A549 (cell line): ENCODE measurements around the gene TCF25. TPM values are rescaled to one million over a fixed set of nuclear protein-coding genes. Genes with fewer than 3 reads are reported as not detected.

ENCODE experiments used
- ATAC-seq, 2 experiments: fragments of 200-7000 bp in 1 of 2; fragments of >200 bp in 1 of 2; cut with Nextera tagmentation in 1 of 2; cut with Tn5 transposase in 1 of 2; 3 replicates each; pipeline versions ENCODE4 v1.8.0 to v1.9.1; 2018 to 2020; ENCODE audit warnings: mild to moderate bottlenecking in 1 of 2, moderate library complexity in 1 of 2
- CTCF ChIA-PET: fragments of 300-600 bp; sonication (Branson Sonifier 250); formaldehyde crosslinking; extraction: SDS; loops from one replicate; lab custom pipeline; 2021; ENCODE audit warnings: antibody characterized with exemption, inconsistent platforms; lab: Yijun Ruan, JAX
- POLR2A ChIA-PET: fragments of 350-600 bp; formaldehyde crosslinking; extraction: SDS; loops from one replicate; lab custom pipeline; 2021; ENCODE audit warnings: antibody characterized with exemption, inconsistent platforms; lab: Yijun Ruan, JAX
- DNase-seq, 2 experiments: peaks; one replicate each; pipeline versions ENCODE4 v3.0.0 to v3.0.0-alpha.2; 2011 to 2016; ENCODE audit warnings: low read depth in 1 of 2, low spot score in 1 of 2
- FAIRE-seq: peaks from 2 replicates; lab custom pipeline; 2011; peaks lifted over from hg19 to GRCh38; lab: Jason Lieb, UNC
- H3K27ac ChIP-seq, 2 experiments: fragments of >200 bp; sonication (Bioruptor Twin); formaldehyde crosslinking; 3 replicates each; pipeline ENCODE4 v1.5.1; 2016 to 2017
- H3K4me1 ChIP-seq: fragments of >200 bp; sonication (Bioruptor Twin); formaldehyde crosslinking; 3 replicates; pipeline ENCODE4 v1.6.1; 2016
- H3K4me2 ChIP-seq: fragments of >200 bp; sonication (Bioruptor Twin); formaldehyde crosslinking; 3 replicates; pipeline ENCODE4 v1.6.1; 2016
- H3K4me3 ChIP-seq: fragments of >200 bp; sonication (Bioruptor Twin); formaldehyde crosslinking; 3 replicates; pipeline ENCODE4 v1.5.1; 2016
- H3K9me3 ChIP-seq: fragments of >200 bp; sonication (Bioruptor Twin); formaldehyde crosslinking; 3 replicates; pipeline ENCODE4 v1.6.1; 2016
- ATOH8 ChIP-seq: fragments of 250-450 bp; sonication (Bioruptor Pico); IDR thresholded peaks from 2 replicates; pipeline ENCODE4 v1.5.0; 2020; ENCODE audit warnings: low read depth, mild to moderate bottlenecking, moderate library complexity
- CBX8 ChIP-seq: fragments of 200-600 bp; sonication (generic); IDR thresholded peaks from 2 replicates; pipeline ENCODE4 v1.6.1; 2016
- CTCF ChIP-seq: fragments of >200 bp; sonication (Bioruptor Twin); formaldehyde crosslinking; IDR thresholded peaks from 3 replicates; pipeline ENCODE4 v1.5.1; 2016
- EHF ChIP-seq: fragments of 250-450 bp; sonication (Bioruptor Pico); IDR thresholded peaks from 2 replicates; pipeline ENCODE4 v1.5.0; 2020; ENCODE audit warnings: mild to moderate bottlenecking
- EHMT2 ChIP-seq: fragments of 200-600 bp; sonication (generic); IDR thresholded peaks from 2 replicates; pipeline ENCODE4 v1.6.1; 2016; ENCODE audit warnings: antibody characterized with exemption, low read depth, mild to moderate bottlenecking, moderate library complexity
- ELK1 ChIP-seq: fragments of 150-350 bp; IDR thresholded peaks from 2 replicates; pipeline ENCODE4 v1.6.1; 2014; ENCODE audit warnings: low read depth, mild to moderate bottlenecking, low read length
- ESRRA ChIP-seq: fragments of 150-350 bp; IDR thresholded peaks from 2 replicates; pipeline ENCODE4 v1.6.1; 2014; ENCODE audit warnings: mild to moderate bottlenecking, low read length, borderline replicate concordance
- FOSL2 ChIP-seq, 2 experiments: fragments of 450-650 bp in 1 of 2; fragments of >200 bp in 1 of 2; sonication (Bioruptor Twin) in 1 of 2; formaldehyde crosslinking; IDR thresholded peaks; 2 replicates each; pipeline versions ENCODE4 v1.5.0 to v1.6.1; 2016 to 2020; ENCODE audit warnings: mild to moderate bottlenecking in 1 of 2, moderate library complexity in 1 of 2
- GATA3 ChIP-seq: IDR thresholded peaks from 2 replicates; pipeline ENCODE4 v1.6.1; 2012; ENCODE audit warnings: borderline replicate concordance
- HMGXB4 ChIP-seq: fragments of 250-450 bp; sonication (Bioruptor Pico); IDR thresholded peaks from 2 replicates; pipeline ENCODE4 v1.5.0; 2021; ENCODE audit warnings: mild to moderate bottlenecking, moderate library complexity, borderline replicate concordance
- HOXA7 ChIP-seq: fragments of 250-450 bp; sonication (Bioruptor Pico); IDR thresholded peaks from 2 replicates; pipeline ENCODE4 v1.5.0; 2020; ENCODE audit warnings: mild to moderate bottlenecking, moderate library complexity
- KDM1A ChIP-seq: fragments of 200-600 bp; sonication (generic); IDR thresholded peaks from 2 replicates; pipeline ENCODE4 v1.6.1; 2016; ENCODE audit warnings: low read depth, mild to moderate bottlenecking
- KDM5A ChIP-seq: fragments of 200-600 bp; sonication (generic); IDR thresholded peaks from 2 replicates; pipeline ENCODE4 v1.6.1; 2016; ENCODE audit warnings: antibody characterized with exemption, mild to moderate bottlenecking
- MYC ChIP-seq: IDR thresholded peaks from 2 replicates; pipeline ENCODE4 v1.6.1; 2012; ENCODE audit warnings: mild to moderate bottlenecking, inconsistent platforms, low read length, improper control_type of control experiment, borderline replicate concordance
- NPAS2 ChIP-seq: fragments of 250-450 bp; sonication (Bioruptor Pico); IDR thresholded peaks from 2 replicates; pipeline ENCODE4 v1.8.0; 2022; ENCODE audit warnings: mild to moderate bottlenecking, moderate library complexity, borderline replicate concordance
- NR3C1 ChIP-seq: fragments of >200 bp; sonication (Bioruptor Twin); formaldehyde crosslinking; IDR thresholded peaks from 3 replicates; pipeline ENCODE4 v1.6.1; 2017
- PBX3 ChIP-seq: IDR thresholded peaks from 2 replicates; pipeline ENCODE4 v1.6.1; 2012
- PHF8 ChIP-seq: fragments of 200-600 bp; sonication (generic); IDR thresholded peaks from 2 replicates; pipeline ENCODE4 v1.6.1; 2016; ENCODE audit warnings: low read depth, mild to moderate bottlenecking, antibody characterized with exemption, moderate library complexity, borderline replicate concordance
- RARB ChIP-seq: fragments of 250-450 bp; sonication (Bioruptor Pico); IDR thresholded peaks from 2 replicates; pipeline ENCODE4 v1.8.0; 2021; ENCODE audit warnings: mild to moderate bottlenecking, moderate library complexity
- TFCP2L1 ChIP-seq: fragments of 250-450 bp; sonication (Bioruptor Pico); IDR thresholded peaks from 2 replicates; pipeline ENCODE4 v1.5.0; 2021; ENCODE audit warnings: mild to moderate bottlenecking
- WGBS: methylation state at CpG from one replicate; pipeline ENCODE4 v1.1.6; 2017; ENCODE audit errors: missing lambda C conversion rate; 5-methylcytosine and 5-hydroxymethylcytosine counted together
- polyA plus RNA-seq, 4 experiments: library from polyadenylated mRNA; depleted of rRNA in 3 of 4; stranded (reverse); fragments of >200 nt; fragmentation: RNase III in 1 of 4; extraction: RNeasy Plus Mini Kit Qiagen cat#74134 plus additional on column Dnase treatment in 1 of 4; gene quantifications; 2 replicates in 3 of 4; 3 replicates in 1 of 4; pipeline ENCODE4 v1.2.3, GENCODE V29; 2011 to 2017

Gene TCF25
- polyA plus RNA-seq, 2 of the 4 experiments (the other 2 are of a cell fraction): 125 TPM

GRCh38 chr16:89843409-89844350, 29.7 kb upstream of the TCF25 start:
- H3K4me3 ChIP-seq: no peak overlapping the region
- ATAC-seq (no peak), FAIRE-seq (no peak), DNase-seq (no peak)
- no peak overlapping the region for H3K27ac ChIP-seq
- 76% methylated on average over 19 of the region's 20 CpGs for WGBS
- ChIA-PET CTCF (interaction anchor here (1.0 to 5.5 kb wide), 6 partner anchors 11 to 103 kb away, joined by 3 to 31 read pairs (median 4); no protein-coding TSS in a partner anchor), POLR2A (no interaction called here)
- H3K4me2 ChIP-seq: no peak overlapping the region
- no peak for TF ChIP-seq PHF8
- TF ChIP-seq HMGXB4 (CRISPR knock-in tag): no peak
- TF ChIP-seq PBX3: no peak
- no peak for TF ChIP-seq ELK1
- no peak for TF ChIP-seq CBX8
- TF ChIP-seq EHF: no peak
- no peak for TF ChIP-seq RARB (CRISPR knock-in tag)
- TF ChIP-seq NR3C1: no peak
- TF ChIP-seq FOSL2 (IDR thresholded peaks at IDR 0.05): no peak
- no peak for TF ChIP-seq FOSL2 (CRISPR knock-in tag; IDR thresholded peaks at IDR 0.05)
- no peak for TF ChIP-seq TFCP2L1 (CRISPR knock-in tag)
- TF ChIP-seq EHMT2: no peak
- TF ChIP-seq ATOH8 (CRISPR knock-in tag): no peak
- no peaks in the 10 kb centered on the region for H3K4me1 ChIP-seq
- no peaks in the 10 kb centered on the region for H3K9me3 ChIP-seq

- FAIRE-seq: no peak
- POLR2A ChIA-PET: no interaction called here
- Histone ChIP-seq H3K27ac (no peak overlapping the region), H3K4me2 (no peak overlapping the region)
- no peak for ATAC-seq
- TF ChIP-seq HOXA7 (CRISPR knock-in tag) (no peak), NPAS2 (CRISPR knock-in tag) (no peak)
- TF ChIP-seq, all 56 proteins: peak for 0
- H3K4me3 ChIP-seq: no peak overlapping the region
- no peaks in the 10 kb centered on the region for H3K9me3 ChIP-seq
- DNase-seq: no peak
- 73% methylated on average over 13 of the region's 13 CpGs for WGBS
- CTCF ChIA-PET: interaction anchor here (0.9 to 5.5 kb wide), 2 partner anchors 16 to 65 kb away, joined by 4 to 31 read pairs; no protein-coding TSS in a partner anchor
- no peaks in the 10 kb centered on the region for H3K4me1 ChIP-seq
These were observed 28.6 kb upstream of the TCF25 start for GRCh38 chr16:89844739-89845339.

- Histone ChIP-seq H3K27ac (no peak overlapping the region), H3K4me2 (no peak overlapping the region), H3K9me3 (no peaks in the 10 kb centered on the region), H3K4me3 (no peak overlapping the region), H3K4me1 (no peaks in the 10 kb centered on the region)
- FAIRE-seq (no peak), ATAC-seq (no peak), DNase-seq (no peak)
- ChIA-PET POLR2A (no interaction called here), CTCF (interaction anchor here (0.9 to 5.5 kb wide), 2 partner anchors 16 to 64 kb away, joined by 4 to 31 read pairs; no protein-coding TSS in a partner anchor)
- whole genome bisulfite sequencing: 89% methylated on average over 13 of the region's 13 CpGs
- TF ChIP-seq ESRRA (no peak), ELK1 (no peak), PBX3 (no peak), KDM5A (no peak), TFCP2L1 (CRISPR knock-in tag) (no peak), GATA3 (no peak), MYC (no peak), KDM1A (no peak), CTCF (no peak)
These were observed 28.0 kb upstream of the TCF25 start for GRCh38 chr16:89845417-89845816.
